HG03066 (cell line): Measurements from ENCODE around the gene CCDC28B.

Source experiments
- ATAC-seq: cut with Tn5 transposase; IDR thresholded peaks from one replicate; pipeline ENCODE4 v1.9.1; 2021; ENCODE audit warnings: low read depth; ENCODE audit not compliant: unreplicated experiment

Gene CCDC28B

DNA sequence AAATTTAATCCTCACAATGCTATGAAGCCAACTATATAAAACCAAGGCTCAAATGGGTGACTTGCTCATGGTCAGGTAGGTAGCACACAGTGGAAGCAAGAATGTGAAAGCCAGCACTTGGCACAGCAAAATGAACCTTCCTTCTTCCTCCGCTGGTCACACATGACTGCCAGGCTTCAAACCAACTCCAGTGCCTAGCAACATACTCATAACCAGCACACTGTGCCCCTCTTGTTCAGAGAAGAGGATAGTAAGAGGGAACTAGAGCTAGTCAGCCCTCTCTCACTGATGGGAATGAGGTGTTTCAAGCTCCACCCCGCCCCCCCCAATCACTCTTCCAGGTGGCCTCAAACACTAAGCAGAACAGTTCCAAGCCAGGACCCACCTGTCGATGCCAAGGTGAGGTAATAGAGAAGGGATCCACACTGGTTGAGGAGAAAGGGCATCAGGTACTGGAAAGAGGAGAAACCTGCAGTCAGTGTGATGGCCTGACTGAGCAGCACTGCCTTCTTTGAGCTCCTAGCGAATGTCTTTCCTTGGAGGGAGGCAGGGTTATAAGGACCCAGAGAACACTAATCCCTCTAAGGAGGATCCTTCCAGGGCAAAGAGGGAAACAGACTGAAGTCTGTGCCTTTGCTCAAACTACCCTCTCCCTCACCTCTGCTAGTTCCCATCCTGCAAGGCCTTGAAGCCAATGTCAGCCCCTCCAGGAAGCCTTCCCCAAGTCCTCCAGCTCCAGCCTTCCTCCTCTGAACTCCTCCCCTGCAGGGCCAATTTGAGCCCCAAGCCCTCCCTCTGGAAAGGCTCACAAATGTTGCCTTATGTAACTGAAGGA is 20.6 kb downstream of the CCDC28B start:
- no peak for ATAC-seq

GRCh38 chr1:32221581-32221979 is 21.2 kb downstream of the CCDC28B start:
- no peak for ATAC-seq

DNA sequence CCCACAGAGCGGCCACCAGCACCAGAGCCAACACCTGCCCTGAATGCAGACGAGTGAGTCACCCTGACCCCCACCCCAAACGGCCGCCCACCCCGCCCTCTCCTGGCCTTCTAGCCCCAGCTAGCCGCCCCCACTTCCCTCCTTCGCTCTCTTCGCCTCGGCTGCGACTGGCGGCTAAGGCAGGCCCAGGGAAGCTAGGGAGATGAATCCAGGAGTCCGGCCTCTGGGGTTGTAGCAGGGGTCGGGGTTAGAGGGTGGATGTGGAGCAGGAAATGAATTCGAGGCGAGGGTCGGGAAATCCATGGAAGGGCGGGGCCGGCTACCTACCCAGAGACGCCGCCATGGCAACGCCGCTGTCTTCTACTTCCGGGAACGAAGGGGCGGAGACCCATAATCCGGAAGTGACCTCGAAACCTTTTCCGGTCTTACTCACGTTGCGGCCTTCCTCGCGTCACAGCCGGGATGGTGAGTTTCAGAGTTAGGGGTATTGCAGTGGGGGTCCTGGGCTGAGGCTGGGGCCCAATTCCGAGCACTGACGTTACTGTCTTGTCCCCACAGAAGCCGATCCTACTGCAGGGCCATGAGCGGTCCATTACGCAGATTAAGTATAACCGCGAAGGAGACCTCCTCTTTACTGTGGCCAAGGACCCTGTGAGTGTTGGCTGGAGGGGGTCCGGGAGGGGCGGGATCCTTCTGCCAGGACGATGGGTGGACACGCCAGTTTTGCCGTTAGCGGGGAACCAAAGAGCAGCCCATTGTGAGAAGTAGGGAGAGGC is 21.8 kb downstream of the CCDC28B start, which contains the start of the genes EIF3I and TMEM234:
EIF3I (plus strand) TSS at position 428 of the 776 bp plus-strand sequence; CDS start at position 463, 35 bp downstream.
TMEM234 (minus strand) TSS at position 374 of the 776 bp plus-strand sequence; CDS start at position 343, 31 bp downstream.
- ATAC-seq: peak; percentile 97

- ATAC-seq: no peak
Observed at GRCh38 chr1:32223683-32224082, 23.3 kb downstream of the CCDC28B start.

- ATAC-seq: no peak
Observed at GRCh38 chr1:32224285-32224684, 23.9 kb downstream of the CCDC28B start.

DNA sequence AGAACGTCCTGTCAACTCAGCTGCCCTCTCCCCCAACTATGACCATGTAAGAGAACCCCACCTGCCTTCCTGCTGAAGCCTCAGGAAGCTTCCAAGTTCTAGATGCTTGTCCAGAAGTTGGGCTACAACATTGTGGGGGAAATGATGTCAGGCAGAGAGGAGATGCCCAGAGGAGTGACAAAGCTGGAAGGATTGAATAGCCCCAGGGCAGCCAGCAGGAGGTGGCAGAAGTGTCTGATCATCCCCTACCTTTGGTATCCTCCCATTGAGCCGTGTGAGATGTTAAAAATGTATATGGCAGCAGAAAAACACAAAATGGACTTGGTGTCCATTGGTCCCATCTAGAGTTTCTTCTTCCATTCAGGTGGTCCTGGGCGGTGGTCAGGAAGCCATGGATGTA is 28.4 kb downstream of the CCDC28B start:
- ATAC-seq: no peak

DNA sequence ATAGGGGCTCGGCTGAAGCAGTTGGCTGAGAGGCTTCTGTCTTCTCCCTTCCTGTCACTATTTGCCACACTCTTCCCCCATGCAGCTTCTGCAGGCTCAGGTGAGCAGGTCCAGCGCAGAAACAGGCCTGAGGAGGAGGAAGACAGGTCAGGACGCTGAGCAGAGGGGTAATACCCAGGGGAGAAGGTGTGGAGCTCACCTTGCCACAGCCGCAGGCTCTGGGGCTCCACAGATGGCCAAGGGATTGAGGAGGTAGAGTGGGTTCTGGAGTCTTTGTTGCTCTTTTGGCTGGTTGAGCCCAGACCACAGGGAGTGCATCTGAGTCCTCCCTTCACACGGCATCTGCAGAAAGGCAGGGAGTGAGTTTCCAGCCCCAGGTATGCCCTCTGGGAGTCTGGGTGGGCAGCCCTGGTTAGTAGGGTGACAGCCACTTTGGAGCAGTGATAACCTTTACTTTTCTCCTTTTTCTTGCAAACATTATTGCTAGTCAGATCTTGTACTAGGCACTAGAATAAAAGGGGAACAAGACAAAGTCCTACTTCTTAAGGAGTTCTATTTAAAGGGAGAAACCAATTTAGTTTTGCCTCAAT is 31.5 kb downstream of the CCDC28B start:
- no peak for ATAC-seq

DNA sequence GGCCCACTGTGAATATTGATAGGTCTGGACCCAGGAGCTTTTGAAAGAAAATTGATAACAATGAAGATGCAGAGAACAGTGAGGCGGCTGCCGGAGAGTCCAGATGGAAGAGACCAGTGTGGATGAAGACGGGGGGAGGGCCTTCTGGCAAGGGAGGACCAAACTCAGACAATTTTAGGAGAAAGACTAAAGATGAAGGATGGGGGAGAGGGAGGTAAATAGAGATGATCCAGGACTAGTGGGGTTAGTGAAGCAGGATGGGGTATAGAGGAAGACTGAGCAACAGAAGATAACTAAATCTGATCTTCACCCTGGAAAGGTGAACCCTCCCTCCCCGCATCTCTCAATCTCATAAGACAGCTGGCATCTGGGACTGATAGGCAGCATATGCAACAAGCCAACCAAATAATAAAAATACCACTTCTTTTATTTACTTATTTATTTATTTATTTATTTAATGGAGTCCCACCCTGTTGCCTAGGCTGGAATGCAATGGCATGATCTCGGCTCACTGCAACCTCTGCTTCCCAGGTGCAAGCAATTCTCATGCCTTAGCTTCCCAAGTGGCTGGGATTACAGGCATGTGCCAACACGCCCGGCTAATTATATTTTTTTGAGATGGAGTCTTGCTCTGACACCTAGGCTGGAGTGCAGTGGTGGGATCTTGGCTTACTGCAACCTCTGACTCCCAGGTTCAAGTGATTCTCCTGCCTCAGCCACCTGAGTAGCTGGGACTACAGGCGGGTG is 32.3 kb downstream of the CCDC28B start:
- no peak for ATAC-seq

DNA sequence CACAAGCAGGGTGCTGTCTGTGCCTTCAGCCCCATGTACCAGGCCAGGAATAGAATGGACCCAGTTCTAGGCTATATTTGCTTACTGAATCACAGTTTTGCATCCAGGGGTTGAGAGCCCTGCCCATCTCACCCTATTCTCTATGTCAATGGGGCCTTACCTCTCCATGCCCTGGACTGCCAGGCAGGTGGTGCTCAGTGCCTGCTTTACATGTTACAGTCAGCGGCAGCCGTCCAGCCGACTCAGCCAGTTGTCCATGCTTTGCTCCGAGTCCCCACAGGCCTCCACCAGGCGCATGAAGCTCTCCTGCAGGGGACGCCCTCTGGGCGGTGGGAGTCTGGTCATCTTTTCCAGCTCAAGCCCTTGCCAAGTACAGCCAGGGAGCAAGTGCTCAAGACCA is 34.4 kb downstream of the CCDC28B start:
- no peak for ATAC-seq

DNA sequence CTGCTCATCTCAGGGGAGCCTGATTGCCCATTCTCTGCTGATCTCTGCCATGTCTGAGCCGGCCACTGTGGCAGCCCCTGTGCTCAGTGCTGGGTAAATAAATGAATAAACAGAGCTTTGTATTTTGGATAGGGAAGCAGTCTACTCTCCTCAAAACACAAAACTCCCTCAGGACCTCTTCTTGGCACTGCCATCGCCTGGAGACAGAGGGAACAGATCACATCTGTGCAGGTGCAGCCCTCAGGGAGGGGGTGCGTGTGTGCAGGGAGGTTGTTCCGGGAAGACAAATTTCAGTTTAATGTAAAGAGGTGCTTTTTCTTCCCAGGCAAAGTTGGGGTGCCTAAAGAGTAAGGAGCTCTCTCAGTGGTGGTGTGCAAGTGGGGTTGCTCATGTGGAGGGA is 38.9 kb downstream of the CCDC28B start:
- ATAC-seq: no peak

DNA sequence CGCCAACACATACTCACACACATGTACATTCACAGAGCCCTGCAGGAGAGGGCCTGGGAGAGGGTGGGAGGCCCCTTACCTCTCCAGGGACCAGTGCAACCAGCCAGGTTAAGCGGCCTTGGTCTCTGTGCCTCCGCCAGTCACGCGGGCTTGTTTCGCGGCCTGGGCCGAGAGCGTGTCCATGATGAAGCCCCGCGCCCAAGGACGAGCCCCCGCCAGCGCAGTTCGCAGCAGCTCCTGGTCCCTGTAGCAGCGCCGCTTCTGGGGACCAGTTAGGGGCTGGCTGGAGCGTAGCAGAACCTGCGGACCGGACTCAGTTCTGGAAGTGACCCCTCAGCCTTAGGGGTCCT is 39.4 kb downstream of the CCDC28B start:
- ATAC-seq: no peak

GRCh38 chr1:32240140-32240951 is 40.0 kb downstream of the CCDC28B start:
- no peak for ATAC-seq

DNA sequence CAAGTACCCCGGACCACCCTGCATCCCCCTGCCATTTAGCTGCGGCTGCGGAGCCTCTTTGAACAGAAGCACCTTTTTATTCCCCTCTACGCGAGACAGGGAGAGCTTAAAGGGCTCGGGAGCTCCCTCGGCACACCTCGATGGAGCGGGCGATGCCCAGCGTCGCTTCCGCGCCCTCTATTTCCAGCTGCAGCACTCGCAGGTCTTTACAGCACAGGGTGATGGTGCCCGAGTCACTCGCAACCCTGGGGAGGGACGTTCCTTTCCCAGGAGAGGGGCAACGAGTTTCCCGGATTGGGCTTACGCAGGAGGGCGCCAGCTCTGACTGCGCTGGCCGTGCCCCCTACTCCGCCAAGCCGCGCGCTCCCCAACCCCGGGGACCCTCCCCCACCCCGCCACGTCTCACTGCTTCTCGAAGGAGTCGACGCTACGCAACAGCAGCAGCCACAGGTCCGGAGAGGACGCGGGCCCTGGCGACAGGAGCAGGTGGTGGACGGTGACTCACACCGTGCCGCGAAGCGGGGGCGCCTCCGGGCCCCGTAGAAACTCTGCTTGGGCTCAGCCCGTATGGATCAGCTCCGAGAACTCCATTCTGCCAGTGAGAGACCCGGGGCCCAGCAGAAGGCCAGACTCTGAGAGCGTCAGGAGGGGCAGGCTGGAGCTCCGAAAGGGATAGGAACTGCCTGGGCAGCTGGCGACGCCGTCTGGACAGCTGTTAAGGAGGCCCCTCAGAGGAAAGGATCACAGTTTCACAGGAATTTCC is 40.8 kb downstream of the CCDC28B start:
- ATAC-seq: no peak

DNA sequence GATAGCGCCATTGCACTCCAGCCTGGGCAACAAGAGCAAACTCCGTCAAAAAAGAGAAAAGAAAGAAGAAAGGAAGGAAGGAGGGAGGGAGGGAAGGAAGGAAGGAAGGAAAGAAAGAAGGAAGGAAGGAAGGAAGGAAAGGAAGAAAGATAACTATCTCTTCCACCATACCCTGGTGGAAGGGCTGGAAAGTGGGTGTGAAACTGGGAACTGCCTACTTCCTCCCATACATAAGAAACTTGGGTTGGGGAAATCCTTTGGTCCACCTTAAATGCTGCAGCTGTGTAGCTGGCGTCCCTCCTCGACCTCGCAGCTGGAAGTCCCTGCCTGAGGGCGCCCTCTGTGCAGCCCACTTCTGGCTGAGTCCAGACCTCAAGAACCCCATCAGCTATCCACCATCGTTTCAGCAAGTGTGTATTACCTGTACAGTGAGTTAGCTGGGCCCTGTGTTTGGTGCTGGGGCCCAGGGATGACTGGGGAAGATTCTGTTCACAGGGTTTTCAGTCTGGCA is 42.0 kb downstream of the CCDC28B start:
- ATAC-seq: no peak

GRCh38 chr1:32246888-32247273 is 46.5 kb downstream of the CCDC28B start, which contains the start of gene FAM167B:
Gene FAM167B, plus strand, starts transcription at chr1:32247222. Its CDS starts 200 bp downstream, at chr1:32247422.
- no peak for ATAC-seq

DNA sequence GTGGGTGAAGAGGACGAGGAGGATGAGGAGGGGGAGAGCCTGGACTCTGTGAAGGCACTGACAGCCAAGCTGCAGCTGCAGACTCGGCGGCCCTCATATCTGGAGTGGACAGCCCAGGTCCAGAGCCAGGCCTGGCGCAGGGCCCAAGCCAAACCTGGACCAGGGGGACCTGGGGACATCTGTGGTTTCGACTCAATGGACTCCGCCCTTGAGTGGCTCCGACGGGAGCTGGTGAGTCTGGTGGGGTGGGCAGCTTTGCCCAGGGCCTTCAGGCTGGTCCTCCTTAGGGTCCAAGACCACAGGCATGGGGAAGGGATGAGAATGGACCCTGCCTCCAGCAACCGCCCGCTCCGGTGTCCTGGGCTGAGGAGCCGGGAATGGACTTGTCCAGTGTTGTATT is 47.1 kb downstream of the CCDC28B start:
- ATAC-seq: no peak

DNA sequence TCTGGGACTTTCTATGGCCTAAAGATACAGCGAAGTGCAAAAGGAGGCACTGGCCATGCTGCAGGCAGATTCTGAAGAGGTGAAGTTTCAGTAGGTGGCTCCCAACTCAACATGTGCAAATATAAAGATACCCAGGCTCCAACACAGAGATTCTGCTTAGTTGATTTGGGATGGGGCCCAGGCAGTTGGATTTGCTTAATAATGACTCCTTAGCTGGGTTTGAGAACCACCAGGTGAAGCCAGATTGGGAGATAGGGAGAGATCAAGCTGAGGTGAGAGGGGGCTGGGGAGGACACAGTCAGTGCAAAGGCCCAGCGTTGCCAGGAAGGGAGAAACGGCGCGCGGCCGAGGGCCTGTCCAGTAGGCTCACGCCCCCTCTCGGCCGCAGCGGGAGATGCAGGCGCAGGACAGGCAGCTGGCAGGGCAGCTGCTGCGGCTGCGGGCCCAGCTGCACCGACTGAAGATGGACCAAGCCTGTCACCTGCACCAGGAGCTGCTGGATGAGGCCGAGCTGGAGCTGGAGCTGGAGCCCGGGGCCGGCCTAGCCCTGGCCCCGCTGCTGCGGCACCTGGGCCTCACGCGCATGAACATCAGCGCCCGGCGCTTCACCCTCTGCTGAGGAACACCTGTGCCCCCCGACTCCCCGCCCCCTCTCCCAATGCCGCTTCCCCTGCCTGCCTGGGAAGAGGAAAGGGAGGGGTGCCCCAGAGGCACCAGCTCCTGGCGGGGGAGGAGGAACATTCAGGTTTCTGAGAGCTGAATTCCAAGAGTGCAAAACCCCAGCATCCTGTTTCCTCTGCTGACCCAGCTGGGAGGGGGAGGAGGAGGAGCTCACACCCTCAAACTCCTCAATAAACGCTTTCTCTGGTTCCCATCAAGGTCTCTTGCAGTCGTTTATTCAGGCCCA is 47.8 kb downstream of the CCDC28B start:
- no peak for ATAC-seq
